Calu3 (cell line): ENCODE measurements around the gene FOXC2. TPM values are rescaled to one million over a fixed set of nuclear protein-coding genes. Genes with fewer than 3 reads are reported as not detected.

Experiments used
- BruUV-seq: library from RNA; stranded (reverse); fragments of 400-500 nt; replicated peaks from 2 replicates; lab custom pipeline; 2021; lab: Mats Ljungman, UMichigan
- CTCF ChIA-PET: fragments of 300-600 bp; sonication (Branson Sonifier 250); formaldehyde crosslinking; loops from one replicate; lab custom pipeline; 2022; ENCODE audit warnings: antibody characterized with exemption; lab: Charles Lee
- DNase-seq: peaks from one replicate; pipeline ENCODE4 v3.0.0; 2022
- H3K27ac Mint-ChIP-seq: one replicate; pipeline ENCODE4 v1.8.0; 2022; ENCODE audit warnings: mixed read lengths; ENCODE audit not compliant: unreplicated experiment
- H3K27me3 Mint-ChIP-seq: one replicate; pipeline ENCODE4 v1.8.0; 2022; ENCODE audit warnings: mixed read lengths; ENCODE audit not compliant: unreplicated experiment
- H3K36me3 Mint-ChIP-seq: one replicate; pipeline ENCODE4 v1.8.0; 2022; ENCODE audit warnings: mild to moderate bottlenecking, moderate library complexity, mixed read lengths; ENCODE audit not compliant: insufficient read depth, unreplicated experiment
- H3K4me1 Mint-ChIP-seq: one replicate; pipeline ENCODE4 v1.8.0; 2022; ENCODE audit warnings: mild to moderate bottlenecking, low read depth, mixed read lengths; ENCODE audit not compliant: unreplicated experiment
- H3K4me3 Mint-ChIP-seq: one replicate; pipeline ENCODE4 v1.8.0; 2022; ENCODE audit warnings: mild to moderate bottlenecking, low read depth, moderate library complexity, mixed read lengths; ENCODE audit not compliant: unreplicated experiment
- H3K9me3 Mint-ChIP-seq: one replicate; pipeline ENCODE4 v1.8.0; 2022; ENCODE audit warnings: low read depth, mixed read lengths; ENCODE audit not compliant: unreplicated experiment
- CTCF ChIP-seq: fragments of 200-600 bp; IDR thresholded peaks from one replicate; pipeline ENCODE4 v1.8.0; 2022; ENCODE audit warnings: antibody characterized with exemption; ENCODE audit not compliant: unreplicated experiment
- intact Hi-C: fragments of 100-400 bp; cut with micrococcal nuclease; formaldehyde crosslinking; loops from one replicate; pipeline ENCODE4 v1.10.0; 2022; ENCODE audit not compliant: unreplicated experiment
- total RNA-seq: library from RNA; stranded (reverse); gene quantifications from 2 replicates; pipeline ENCODE4 v1.2.3, GENCODE V29; 2022

FOXC2 gene
- total RNA-seq, 1 experiment from 2014 or later: 10.9 TPM

DNA sequence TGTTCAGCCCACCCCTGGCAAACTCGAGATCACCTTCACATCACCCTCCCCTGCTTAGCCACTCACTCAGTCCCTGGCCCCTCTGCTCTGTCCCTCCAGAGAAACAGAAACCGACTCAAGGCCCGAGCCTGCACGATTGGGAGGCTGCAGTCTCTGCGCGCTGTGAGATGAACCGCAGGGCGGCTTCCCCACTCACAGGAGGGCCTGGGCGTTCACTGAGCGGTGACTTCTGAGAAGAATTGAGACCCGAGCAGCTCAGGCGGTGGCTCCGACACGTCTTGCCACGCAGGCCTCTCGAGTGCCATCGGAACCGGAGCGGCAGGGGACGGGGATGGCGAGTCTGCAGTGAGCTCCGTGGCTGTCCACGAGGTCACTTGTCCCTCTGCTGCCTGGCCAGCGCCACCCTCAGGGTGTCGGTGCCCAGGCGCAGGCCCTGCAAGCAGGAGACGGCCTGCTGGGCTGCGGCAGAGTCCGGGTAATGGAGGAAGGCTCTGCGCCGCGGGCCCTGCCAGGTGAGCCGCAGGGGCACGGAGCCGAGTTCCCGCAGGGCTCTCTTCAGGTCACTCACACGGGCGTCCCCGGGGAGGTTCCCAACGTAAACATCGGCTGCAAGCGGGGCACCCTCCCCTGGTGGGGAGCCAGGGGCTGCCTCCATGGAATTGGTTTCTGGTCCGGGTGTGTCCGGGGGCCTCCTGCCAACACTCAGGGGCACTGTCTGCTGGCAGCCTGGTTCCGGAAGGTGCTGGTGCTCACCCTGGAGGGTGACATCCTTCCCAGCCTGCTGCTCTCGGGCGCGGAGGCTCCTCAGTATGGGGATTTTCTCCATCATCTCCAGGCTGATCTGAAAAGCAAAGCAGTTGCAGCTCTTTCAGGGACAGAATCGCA, 34.7 kb upstream of the FOXC2 start:
- H3K27ac Mint-ChIP-seq: no peak overlapping the region
- peaks cover 5% of the 10 kb centered on the region for H3K9me3 Mint-ChIP-seq
- intact Hi-C loops: no loop called here
- H3K4me1 Mint-ChIP-seq: no peaks in the 10 kb centered on the region
- no TSS peak for BruUV-seq
- H3K36me3 Mint-ChIP-seq: peaks cover 22% of the 10 kb centered on the region
- DNase-seq: no peak
- H3K27me3 Mint-ChIP-seq: peaks cover 5% of the 10 kb centered on the region
- no peak for TF ChIP-seq CTCF
- no peak overlapping the region for H3K4me3 Mint-ChIP-seq
- CTCF ChIA-PET: interaction anchor here (1.0 kb wide), 1 partner anchor 14 kb away, joined by 3 read pairs; no protein-coding TSS in a partner anchor

GRCh38 chr16:86532526-86532815, 34.2 kb upstream of the FOXC2 start:
- no peaks in the 10 kb centered on the region for H3K4me1 Mint-ChIP-seq
- DNase-seq: no peak
- H3K27me3 Mint-ChIP-seq: no peaks in the 10 kb centered on the region
- no peak overlapping the region for H3K27ac Mint-ChIP-seq
- BruUV-seq: no TSS peak
- CTCF ChIA-PET: no interaction called here
- no peak for TF ChIP-seq CTCF
- intact Hi-C loops: no loop called here
- H3K9me3 Mint-ChIP-seq: peaks cover 5% of the 10 kb centered on the region
- no peak overlapping the region for H3K4me3 Mint-ChIP-seq
- peaks cover 22% of the 10 kb centered on the region for H3K36me3 Mint-ChIP-seq

- no peak for DNase-seq
- Mint-ChIP-seq H3K9me3 (peaks cover 2% of the 10 kb centered on the region), H3K4me1 (no peaks in the 10 kb centered on the region), H3K36me3 (peaks cover 21% of the 10 kb centered on the region), H3K27me3 (no peaks in the 10 kb centered on the region), H3K27ac (no peak overlapping the region), H3K4me3 (no peak overlapping the region)
- CTCF ChIA-PET: no interaction called here
- no TSS peak for BruUV-seq
- TF ChIP-seq CTCF: no peak
- intact Hi-C loops: no loop called here
Measured at GRCh38 chr16:86533076-86533475, 33.6 kb upstream of the FOXC2 start.

DNA sequence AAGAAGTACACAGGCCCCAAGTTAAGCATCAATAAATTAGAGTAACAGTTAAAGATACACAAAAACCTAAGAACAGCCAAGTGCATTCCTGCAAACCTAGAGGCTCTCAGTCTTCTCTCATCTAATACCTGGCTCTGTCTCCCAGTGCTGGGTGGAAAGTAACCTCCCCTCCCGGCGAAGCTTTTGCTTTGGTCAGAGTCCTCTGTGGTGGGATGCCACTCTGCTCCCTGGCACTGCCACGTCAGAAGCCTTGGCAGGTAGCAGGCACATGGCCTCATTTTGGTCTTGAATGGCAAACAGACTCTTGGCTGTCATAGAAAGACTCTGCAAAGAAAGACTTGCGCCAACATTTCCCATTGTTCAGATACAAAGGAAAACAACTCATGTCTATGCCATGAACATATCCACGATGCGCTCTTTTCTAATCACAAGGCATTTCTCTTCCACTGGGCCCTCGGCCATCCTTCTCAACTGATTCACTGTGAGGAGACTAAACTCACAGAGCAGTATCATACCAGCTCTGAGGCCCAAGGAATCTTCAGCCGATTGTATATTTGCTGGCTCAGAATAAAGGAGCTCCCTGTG, 32.8 kb upstream of the FOXC2 start:
- CTCF ChIA-PET: interaction anchor here (0.6 kb wide), 1 partner anchor 542 kb away, joined by 4 read pairs; no protein-coding TSS in a partner anchor
- intact Hi-C loops: no loop called here
- no TSS peak for BruUV-seq
- no peaks in the 10 kb centered on the region for H3K4me1 Mint-ChIP-seq
- no peak for DNase-seq
- H3K36me3 Mint-ChIP-seq: peaks cover 18% of the 10 kb centered on the region
- H3K4me3 Mint-ChIP-seq: no peak overlapping the region
- H3K27me3 Mint-ChIP-seq: no peaks in the 10 kb centered on the region
- no peak for TF ChIP-seq CTCF
- H3K9me3 Mint-ChIP-seq: peaks cover 2% of the 10 kb centered on the region
- no peak overlapping the region for H3K27ac Mint-ChIP-seq
